A673 (cell line): Measurements from ENCODE around the gene PRSS38. TPM values are rescaled to one million over a fixed set of nuclear protein-coding genes. Genes with fewer than 3 reads are reported as not detected.

Source experiments
- BruUV-seq: library from RNA; stranded (reverse); fragments of 400-500 nt; replicated peaks from 2 replicates; lab custom pipeline; 2021; lab: Mats Ljungman, UMichigan
- CTCF ChIA-PET: fragments of 300-600 bp; sonication (Branson Sonifier 250); formaldehyde crosslinking; loops from one replicate; lab custom pipeline; 2022; ENCODE audit warnings: antibody characterized with exemption; lab: Charles Lee
- POLR2A ChIA-PET: fragments of 300-600 bp; sonication (Branson Sonifier 250); formaldehyde crosslinking; loops from one replicate; lab custom pipeline; 2022; ENCODE audit warnings: antibody characterized with exemption; ENCODE audit not compliant: low non-redundant PET; lab: Charles Lee
- DNase-seq: peaks from one replicate; pipeline ENCODE4 v3.0.0-alpha.2; 2015; ENCODE audit warnings: low spot score
- H3K27ac ChIP-seq: fragments of 200-600 bp; sonication (generic); 2 replicates; pipeline ENCODE4 v1.5.1; 2016; ENCODE audit warnings: mixed run types, low read depth, mild to moderate bottlenecking, mixed read lengths, antibody characterized with exemption, low read length; ENCODE audit not compliant: poor library complexity, severe bottlenecking
- H3K27me3 ChIP-seq: fragments of 200-600 bp; sonication (generic); replicated peaks from 2 replicates; pipeline ENCODE4 v1.6.1; 2017; ENCODE audit warnings: mixed run types, low read depth, mild to moderate bottlenecking, mixed read lengths, antibody characterized with exemption, low read length; ENCODE audit not compliant: insufficient read depth, poor library complexity
- H3K36me3 ChIP-seq: fragments of 200-600 bp; sonication (generic); 2 replicates; pipeline ENCODE4 v1.6.1; 2016; ENCODE audit warnings: mixed run types, mild to moderate bottlenecking, mixed read lengths, antibody characterized with exemption, low read length; ENCODE audit not compliant: insufficient read depth, poor library complexity, severe bottlenecking
- H3K4me1 ChIP-seq: fragments of 200-600 bp; sonication (generic); 2 replicates; pipeline ENCODE4 v1.6.1; 2017; ENCODE audit warnings: mixed run types, mild to moderate bottlenecking, mixed read lengths, antibody characterized with exemption, low read length; ENCODE audit not compliant: insufficient read depth, poor library complexity, severe bottlenecking
- H3K4me3 ChIP-seq: fragments of 200-600 bp; sonication (generic); 2 replicates; pipeline ENCODE4 v1.5.1; 2016; ENCODE audit warnings: low read depth, mixed run types, mild to moderate bottlenecking, mixed read lengths, low read length; ENCODE audit not compliant: poor library complexity, severe bottlenecking
- H3K9me3 ChIP-seq: fragments of 200-600 bp; sonication (generic); 2 replicates; pipeline ENCODE4 v1.6.1; 2016; ENCODE audit warnings: mixed run types, low read depth, mild to moderate bottlenecking, mixed read lengths, antibody characterized with exemption, low read length; ENCODE audit not compliant: poor library complexity, severe bottlenecking
- EZH2 ChIP-seq: fragments of 200-600 bp; sonication (generic); IDR thresholded peaks from 2 replicates; pipeline ENCODE4 v1.6.1; 2017; ENCODE audit warnings: borderline replicate concordance, low read depth, mild to moderate bottlenecking, mixed read lengths, antibody characterized with exemption, low read length; ENCODE audit not compliant: poor library complexity, severe bottlenecking
- intact Hi-C: fragments of 100-400 bp; cut with micrococcal nuclease; formaldehyde crosslinking; loops from one replicate; pipeline ENCODE4 v1.10.0; 2022; ENCODE audit not compliant: unreplicated experiment
- total RNA-seq: library from RNA; stranded (reverse); gene quantifications from 2 replicates; pipeline ENCODE4 v1.2.3, GENCODE V29; 2021
- TF ChIP-seq, protein P1 (sequence below): fragments of 300-800, 200-600 bp; sonication (generic); conservative IDR thresholded peaks from 2 replicates; pipeline ENCODE4 v1.5.1; 2017; ENCODE audit warnings: low read depth, mild to moderate bottlenecking, antibody characterized with exemption, low read length, moderate library complexity, mixed read lengths

Gene PRSS38
- total RNA-seq, 1 experiment from 2014 or later: not detected

GRCh38 chr1:227785094-227785804 is 30.2 kb upstream of the PRSS38 start:
- ChIA-PET CTCF (no interaction called here), POLR2A (no interaction called here)
- Histone ChIP-seq H3K27me3 (no peaks in the 10 kb centered on the region), H3K36me3 (no peaks in the 10 kb centered on the region), H3K4me1 (peaks cover 11% of the 10 kb centered on the region), H3K4me3 (no peak overlapping the region), H3K27ac (no peak overlapping the region), H3K9me3 (no peaks in the 10 kb centered on the region)
- no TSS peak for BruUV-seq
- TF ChIP-seq, protein P1, sequence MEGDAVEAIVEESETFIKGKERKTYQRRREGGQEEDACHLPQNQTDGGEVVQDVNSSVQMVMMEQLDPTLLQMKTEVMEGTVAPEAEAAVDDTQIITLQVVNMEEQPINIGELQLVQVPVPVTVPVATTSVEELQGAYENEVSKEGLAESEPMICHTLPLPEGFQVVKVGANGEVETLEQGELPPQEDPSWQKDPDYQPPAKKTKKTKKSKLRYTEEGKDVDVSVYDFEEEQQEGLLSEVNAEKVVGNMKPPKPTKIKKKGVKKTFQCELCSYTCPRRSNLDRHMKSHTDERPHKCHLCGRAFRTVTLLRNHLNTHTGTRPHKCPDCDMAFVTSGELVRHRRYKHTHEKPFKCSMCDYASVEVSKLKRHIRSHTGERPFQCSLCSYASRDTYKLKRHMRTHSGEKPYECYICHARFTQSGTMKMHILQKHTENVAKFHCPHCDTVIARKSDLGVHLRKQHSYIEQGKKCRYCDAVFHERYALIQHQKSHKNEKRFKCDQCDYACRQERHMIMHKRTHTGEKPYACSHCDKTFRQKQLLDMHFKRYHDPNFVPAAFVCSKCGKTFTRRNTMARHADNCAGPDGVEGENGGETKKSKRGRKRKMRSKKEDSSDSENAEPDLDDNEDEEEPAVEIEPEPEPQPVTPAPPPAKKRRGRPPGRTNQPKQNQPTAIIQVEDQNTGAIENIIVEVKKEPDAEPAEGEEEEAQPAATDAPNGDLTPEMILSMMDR: no peak
- no peak for TF ChIP-seq EZH2
- intact Hi-C loops: no loop called here
- no peak for DNase-seq

DNA sequence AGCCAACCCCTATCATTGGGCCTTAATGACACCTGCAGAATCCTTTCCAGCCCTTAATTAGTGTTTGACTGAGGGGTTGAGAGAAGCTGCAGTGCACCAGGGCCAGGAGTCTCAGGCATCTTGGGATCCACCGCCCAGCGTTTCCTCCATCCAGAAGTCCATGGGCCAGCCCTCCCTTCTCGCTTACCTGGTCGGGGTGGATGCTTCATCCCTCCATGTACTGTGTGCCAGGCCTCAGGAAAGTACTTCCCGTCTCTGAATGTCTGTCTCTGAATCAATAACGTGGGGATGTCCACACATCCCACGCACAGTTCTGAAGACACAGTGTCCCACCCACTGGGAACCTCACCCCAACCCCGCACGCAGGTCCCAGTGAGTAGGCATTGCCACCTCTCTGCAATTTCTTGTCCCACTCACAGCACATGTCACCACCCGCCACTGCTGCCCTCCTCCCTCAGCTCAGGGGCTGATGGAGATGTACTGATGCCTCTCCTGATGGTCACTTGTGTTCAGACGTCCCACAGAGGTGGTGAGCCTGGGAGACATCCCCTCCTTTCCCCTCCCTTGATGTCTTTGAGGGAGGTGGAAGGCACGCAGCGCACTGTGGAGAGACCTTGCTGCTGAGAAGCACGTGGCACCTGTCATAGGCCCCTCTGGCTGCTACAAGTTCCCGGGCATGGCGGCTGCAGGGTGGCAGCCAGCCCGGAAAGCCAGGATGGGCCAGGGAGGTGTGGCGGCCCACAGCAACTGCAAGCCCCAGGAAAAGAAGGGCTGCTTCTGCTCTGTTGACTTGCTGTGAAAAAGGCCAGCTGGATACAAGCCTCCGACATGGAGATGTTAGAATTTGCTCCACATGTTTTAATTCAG is 29.4 kb upstream of the PRSS38 start:
- Histone ChIP-seq H3K27me3 (no peaks in the 10 kb centered on the region), H3K36me3 (no peaks in the 10 kb centered on the region), H3K4me3 (no peak overlapping the region), H3K9me3 (no peaks in the 10 kb centered on the region), H3K4me1 (peaks cover 11% of the 10 kb centered on the region), H3K27ac (no peak overlapping the region)
- TF ChIP-seq EZH2: no peak
- TF ChIP-seq, protein P1: no peak
- BruUV-seq: no TSS peak
- no peak for DNase-seq
- CTCF ChIA-PET: no interaction called here
- POLR2A ChIA-PET: no interaction called here
- intact Hi-C loops: no loop called here

GRCh38 chr1:227786673-227787512 is 28.6 kb upstream of the PRSS38 start:
- CTCF ChIA-PET: no interaction called here
- POLR2A ChIA-PET: no interaction called here

More at GRCh38 chr1:227786673-227787512, 28.6 kb upstream of the PRSS38 start:
- TF ChIP-seq, protein P1: no peak
- no peak for TF ChIP-seq EZH2
- Histone ChIP-seq H3K27ac (no peak overlapping the region), H3K4me1 (peaks cover 11% of the 10 kb centered on the region), H3K36me3 (no peaks in the 10 kb centered on the region), H3K4me3 (peak overlapping the region; percentile 56), H3K9me3 (no peaks in the 10 kb centered on the region), H3K27me3 (no peaks in the 10 kb centered on the region)
- intact Hi-C loops: no loop called here
- BruUV-seq: no TSS peak
- DNase-seq: no peak
